Esophagus squamous epithelium (tissue), 5 donors: ENCODE data around the gene FOXF1. TPM values are rescaled to one million over a fixed set of nuclear protein-coding genes. Genes with fewer than 3 reads are reported as not detected.
A peak's percentile ranks its signal among the peaks of the same experiment; 100 is the strongest.

Experiments
- DNase-seq: peaks from one replicate; lab custom pipeline; 2025; lab: John Stamatoyannopoulos, UW
- H3K27ac ChIP-seq, 4 donors: fragments of 200-600 bp; sonication (generic); one replicate each; pipeline ENCODE4 v1.5.1; 2016 to 2019; ENCODE audit warnings: mild to moderate bottlenecking in 1 of 4
- H3K27me3 ChIP-seq, 4 donors: fragments of 200-600 bp; sonication (generic); 1 replicate in 3 of 4; 2 replicates in 1 of 4; pipeline versions ENCODE4 v1.5.1 to v1.6.0; 2017 to 2021; ENCODE audit warnings: antibody characterized with exemption in 1 of 4
- H3K36me3 ChIP-seq, 3 donors: fragments of 200-600 bp; sonication (generic); one replicate each; pipeline ENCODE4 v1.5.1; 2016 to 2019
- H3K4me1 ChIP-seq, 3 donors: fragments of 200-600 bp; sonication (generic); one replicate each; pipeline ENCODE4 v1.5.1; 2017 to 2019
- H3K4me3 ChIP-seq, 4 donors: fragments of 200-600 bp; sonication (generic); 1 replicate in 3 of 4; 2 replicates in 1 of 4; pipeline ENCODE4 v1.5.1; 2016 to 2019; ENCODE audit warnings: mild to moderate bottlenecking in 2 of 4, moderate library complexity in 1 of 4
- H3K9me3 ChIP-seq, 3 donors: fragments of 200-600 bp; sonication (generic); one replicate each; pipeline ENCODE4 v1.5.1; 2016 to 2019
- CTCF ChIP-seq, 6 experiments: fragments of 450-650 bp in 4 of 6; fragments of 200-600 bp in 2 of 6; sonication (generic) in 2 of 6; IDR thresholded peaks; one replicate each; pipeline ENCODE4 v1.5.1; 2016 to 2019; ENCODE audit warnings: antibody characterized with exemption in 6 of 6, mild to moderate bottlenecking in 4 of 6, moderate library complexity in 4 of 6
- POLR2A ChIP-seq, 4 donors: fragments of 450-650 bp; IDR thresholded peaks; one replicate each; pipeline ENCODE4 v1.6.1; 2017; ENCODE audit warnings: antibody characterized with exemption in 4 of 4, mild to moderate bottlenecking in 4 of 4, moderate library complexity in 3 of 4
- WGBS, 2 donors: methylation state at CpG; one replicate each; pipeline ENCODE4 v1.1.5; 2018; 5-methylcytosine and 5-hydroxymethylcytosine counted together
- intact Hi-C: fragments of 100-400 bp; cut with DNase I; formaldehyde crosslinking; loops from one replicate; pipeline ENCODE4 v1.15.0; 2022
- total RNA-seq, 4 donors: library from RNA; depleted of rRNA; stranded (reverse); fragments of >200 nt; gene quantifications; one replicate each; pipeline ENCODE4 v1.1.0, GENCODE V29; 2016
- donor health status: DM: yes; HTN: yes; CAD: no.

Gene FOXF1
- total RNA-seq, 4 donors from 2014 or later: 0.76 to 8.6 (median 3.0) TPM

GRCh38 chr16:86517652-86518258 lies 7.4 kb downstream of the FOXF1 start:
- Histone ChIP-seq H3K4me1 (peaks cover 14 to 45% (median 16%) of the 10 kb centered on the region in 3 donors), H3K4me3 (peak overlapping the region in 2 of 4 donors; percentile 64 to 69), H3K36me3 (no peaks in the 10 kb centered on the region), H3K27me3 (peaks cover 0 to 99% (median 10%) of the 10 kb centered on the region in 4 donors), H3K27ac (peak overlapping the region; percentile 68 to 95 (median 89)), H3K9me3 (no peaks in the 10 kb centered on the region)
- intact Hi-C loops: loop anchor here (5.0 kb wide), 2 partner anchors 320 to 440 kb away; no protein-coding TSS in a partner anchor
- no peak for DNase-seq
- WGBS, 2 donors: 0% methylated on average over 1 of the region's 17 CpGs; no CpG with 5 or more reads in 1 of the 2 donors
- TF ChIP-seq CTCF (IDR thresholded peaks at IDR 0.05) (peak; percentile 24 to 73 (median 59)), POLR2A (IDR thresholded peaks at IDR 0.05) (peak in 2 of 4 donors; percentile 12 to 28)

- H3K36me3 ChIP-seq: no peaks in the 10 kb centered on the region
- H3K9me3 ChIP-seq: no peaks in the 10 kb centered on the region
- no peak overlapping the region for H3K4me3 ChIP-seq
- intact Hi-C loops: loop anchor here (5.0 kb wide), 2 partner anchors 322 to 442 kb away; no protein-coding TSS in a partner anchor
- H3K27ac ChIP-seq: peak overlapping the region in 3 of 4 donors; percentile 53 to 95 (median 63)
- 61 to 87% methylated on average over 14 of the region's 16 CpGs for WGBS, 2 donors
- H3K27me3 ChIP-seq: peaks cover 0 to 97% (median 8%) of the 10 kb centered on the region in 4 donors
- H3K4me1 ChIP-seq: peaks cover 14 to 41% (median 16%) of the 10 kb centered on the region in 3 donors
- no peak for TF ChIP-seq POLR2A (IDR thresholded peaks at IDR 0.05)
- TF ChIP-seq CTCF (IDR thresholded peaks at IDR 0.05): no peak
- no peak for DNase-seq
Observed at GRCh38 chr16:86519007-86519648, 8.8 kb downstream of the FOXF1 start.

GRCh38 chr16:86519649-86520316 lies 9.5 kb downstream of the FOXF1 start:
- Histone ChIP-seq H3K9me3 (no peaks in the 10 kb centered on the region), H3K4me3 (peak overlapping the region in 3 of 4 donors; percentile 16 to 54 (median 16)), H3K27ac (peak overlapping the region in 3 of 4 donors; percentile 53 to 95 (median 63)), H3K36me3 (no peaks in the 10 kb centered on the region), H3K27me3 (peaks cover 0 to 93% (median 5%) of the 10 kb centered on the region in 4 donors), H3K4me1 (peaks cover 14 to 41% (median 16%) of the 10 kb centered on the region in 3 donors)
- no peak for DNase-seq
- intact Hi-C loops: loop anchor here (5.0 to 10.0 kb wide), 3 partner anchors 322 to 695 kb away; no protein-coding TSS in a partner anchor
- TF ChIP-seq POLR2A (IDR thresholded peaks at IDR 0.05) (no peak), CTCF (IDR thresholded peaks at IDR 0.05) (peak; percentile 77 to 92 (median 85))
- 5 to 34% methylated on average over 4 to 12 of the region's 31 CpGs for WGBS, 2 donors

DNA sequence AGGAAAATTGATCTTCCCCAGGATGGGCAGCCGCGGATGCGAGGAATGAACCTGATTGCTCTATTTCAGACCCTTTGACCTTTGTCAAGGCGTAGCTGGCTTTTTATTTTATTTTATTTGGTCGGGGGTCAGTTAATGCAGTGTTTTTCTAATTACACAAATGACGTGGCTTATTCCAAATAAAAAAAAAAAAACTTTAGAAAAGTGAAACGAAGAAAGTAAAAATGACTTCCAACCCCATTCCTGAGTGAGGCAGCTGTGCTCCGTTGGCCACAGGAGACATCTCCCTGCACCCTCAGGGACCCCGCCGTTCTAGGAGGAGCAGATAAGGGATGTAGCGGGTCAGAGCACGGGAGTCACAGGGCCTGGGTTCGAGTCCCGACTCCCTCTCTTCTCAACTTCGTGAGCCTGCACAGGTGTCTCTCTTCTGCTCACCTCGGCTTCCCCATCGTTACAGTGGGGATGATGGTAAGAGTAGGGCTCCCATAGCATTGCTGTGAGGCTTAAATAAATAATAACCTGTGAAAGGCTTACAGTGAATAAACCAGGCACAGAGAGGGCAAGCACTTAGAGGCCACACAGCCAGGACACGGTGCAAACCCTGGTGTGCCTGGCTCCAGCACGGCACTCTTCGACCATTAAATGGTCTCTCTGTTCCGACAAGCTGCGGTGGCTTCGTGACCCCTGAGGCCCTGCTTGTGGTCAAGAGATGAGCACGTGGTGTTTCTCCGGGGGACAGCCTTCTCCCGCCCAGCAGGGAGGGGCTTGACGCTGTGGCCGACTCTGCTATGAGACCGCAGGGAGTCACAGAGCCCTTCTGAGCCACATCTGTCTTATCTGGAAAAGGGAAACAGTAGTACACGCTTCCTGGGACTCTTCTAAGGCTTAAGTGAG lies 10.2 kb downstream of the FOXF1 start:
- TF ChIP-seq POLR2A (IDR thresholded peaks at IDR 0.05): no peak
- peak in 1 of 6 experiments; percentile 32 for TF ChIP-seq CTCF (IDR thresholded peaks at IDR 0.05)
- Histone ChIP-seq H3K27me3 (peaks cover 0 to 85% (median 2%) of the 10 kb centered on the region in 4 donors), H3K27ac (no peak overlapping the region), H3K4me3 (peak overlapping the region in 3 of 4 donors; percentile 16 to 54 (median 16)), H3K9me3 (no peaks in the 10 kb centered on the region), H3K4me1 (peaks cover 13 to 41% (median 16%) of the 10 kb centered on the region in 3 donors), H3K36me3 (no peaks in the 10 kb centered on the region)
- DNase-seq: no peak
- 39 to 48% methylated on average over 18 to 30 of the region's 30 CpGs for WGBS, 2 donors
- intact Hi-C loops: loop anchor here (10.0 kb wide), 1 partner anchor 696 kb away; no protein-coding TSS in a partner anchor
